Fibroblast of the aortic adventitia (primary cell): Measurements from ENCODE around the gene HBD. TPM values are rescaled to one million over a fixed set of nuclear protein-coding genes. Genes with fewer than 3 reads are reported as not detected.

Source experiments
- DNase-seq: peaks from one replicate; pipeline ENCODE4 v3.0.0-alpha.2; 2010; ENCODE audit warnings: low read depth
- H3K4me3 ChIP-seq: 2 replicates; pipeline ENCODE4 v1.5.1; 2011; ENCODE audit warnings: low read depth, mild to moderate bottlenecking, control low read depth, low read length, moderate library complexity
- CTCF ChIP-seq: IDR thresholded peaks from 2 replicates; pipeline ENCODE4 v1.5.1; 2011; ENCODE audit warnings: mild to moderate bottlenecking, low read length, control low read depth, inconsistent platforms; ENCODE audit not compliant: insufficient read depth
- total RNA-seq: library from RNA; depleted of rRNA; stranded (reverse); fragments of >200 nt; gene quantifications from 2 replicates; pipeline ENCODE4 v1.2.3, GENCODE V29; 2012; ENCODE audit warnings: low replicate concordance

HBD gene
- total RNA-seq, 1 donor: not detected

- DNase-seq: no peak
- no peak for TF ChIP-seq CTCF
- H3K4me3 ChIP-seq: no peak overlapping the region
Measured at GRCh38 chr11:5246772-5247471, 12.6 kb upstream of the HBD start.

- no peak overlapping the region for H3K4me3 ChIP-seq
- DNase-seq: no peak
- no peak for TF ChIP-seq CTCF
Measured at GRCh38 chr11:5245155-5245554, 10.9 kb upstream of the HBD start.

GRCh38 chr11:5243816-5244180 is 9.5 kb upstream of the HBD start:
- TF ChIP-seq CTCF: no peak
- H3K4me3 ChIP-seq: no peak overlapping the region
- DNase-seq: no peak

- no peak for TF ChIP-seq CTCF
- DNase-seq: no peak
Measured at GRCh38 chr11:5242933-5243815, 8.9 kb upstream of the HBD start.

GRCh38 chr11:5242208-5242607 is 7.9 kb upstream of the HBD start:
- DNase-seq: peak; percentile 18
- no peak overlapping the region for H3K4me3 ChIP-seq
- no peak for TF ChIP-seq CTCF

More at GRCh38 chr11:5242933-5243815, 8.9 kb upstream of the HBD start:
- H3K4me3 ChIP-seq: no peak overlapping the region

GRCh38 chr11:5241458-5241857 is 7.2 kb upstream of the HBD start:
- no peak for DNase-seq
- TF ChIP-seq CTCF: no peak
- H3K4me3 ChIP-seq: no peak overlapping the region
